DND-41 (cell line): ENCODE data around the gene DNASE2.

ENCODE experiments used
- ATAC-seq: fragments of 200-7000 bp; cut with Tn5 transposase; 3 replicates; pipeline ENCODE4 v1.9.1; 2021; ENCODE audit warnings: low read depth; ENCODE audit not compliant: insufficient read depth
- DNase-seq: peaks from one replicate; pipeline ENCODE4 v3.0.0-alpha.2; 2020
- H2AFZ ChIP-seq: 2 replicates; pipeline ENCODE4 v1.6.0; 2012; ENCODE audit warnings: low read depth, low read length
- H3K27ac ChIP-seq: 2 replicates; pipeline ENCODE4 v1.5.1; 2012; ENCODE audit warnings: low read length, inconsistent platforms
- H3K27me3 ChIP-seq: fragments of 200-600 bp; sonication (generic); 2 replicates; pipeline ENCODE4 v1.6.0; 2012; ENCODE audit warnings: low read length, mild to moderate bottlenecking, inconsistent platforms; ENCODE audit not compliant: insufficient read depth, poor library complexity
- H3K36me3 ChIP-seq: 2 replicates; pipeline ENCODE4 v1.5.1; 2012; ENCODE audit warnings: low read length, inconsistent platforms; ENCODE audit not compliant: insufficient read depth
- H3K4me1 ChIP-seq: 2 replicates; pipeline ENCODE4 v1.5.1; 2012; ENCODE audit warnings: mild to moderate bottlenecking, low read length; ENCODE audit not compliant: insufficient read depth
- H3K4me2 ChIP-seq: 2 replicates; pipeline ENCODE4 v1.6.0; 2012; ENCODE audit warnings: mild to moderate bottlenecking, moderate library complexity, low read length, inconsistent platforms; ENCODE audit not compliant: insufficient read depth
- H3K4me3 ChIP-seq, 2 experiments: fragments of 200-600 bp in 1 of 2; shearing (Covaris generic) in 1 of 2; 2 replicates each; pipeline ENCODE4 v1.5.1; 2012 to 2016; ENCODE audit warnings: inconsistent platforms in 2 of 2, low read length in 2 of 2, mild to moderate bottlenecking in 2 of 2, low read depth in 1 of 2, moderate library complexity in 1 of 2
- H3K79me2 ChIP-seq: 2 replicates; pipeline ENCODE4 v1.6.0; 2012; ENCODE audit warnings: low read length, inconsistent platforms; ENCODE audit not compliant: insufficient read depth
- H3K9ac ChIP-seq: 2 replicates; pipeline ENCODE4 v1.6.0; 2012; ENCODE audit warnings: low read depth, mild to moderate bottlenecking, inconsistent platforms, low read length, moderate library complexity
- H3K9me3 ChIP-seq: 2 replicates; pipeline ENCODE4 v1.5.1; 2012; ENCODE audit warnings: low read length, moderate library complexity, mild to moderate bottlenecking, inconsistent platforms; ENCODE audit not compliant: insufficient read depth, severe bottlenecking
- H4K20me1 ChIP-seq: 2 replicates; pipeline ENCODE4 v1.6.0; 2012; ENCODE audit warnings: low read length; ENCODE audit not compliant: insufficient read depth
- EZH2 ChIP-seq: IDR thresholded peaks from 3 replicates; pipeline ENCODE4 v1.6.1; 2012; ENCODE audit warnings: borderline replicate concordance, low read depth, mild to moderate bottlenecking, moderate library complexity, low read length, inconsistent platforms; ENCODE audit not compliant: severe bottlenecking
- TF ChIP-seq, protein P1 (sequence below): IDR thresholded peaks from 2 replicates; pipeline ENCODE4 v1.5.1; 2012; ENCODE audit warnings: borderline replicate concordance, low read length, moderate library complexity, mild to moderate bottlenecking; ENCODE audit not compliant: poor library complexity, severe bottlenecking; ENCODE audit errors: extremely low read depth

DNASE2 gene

DNA sequence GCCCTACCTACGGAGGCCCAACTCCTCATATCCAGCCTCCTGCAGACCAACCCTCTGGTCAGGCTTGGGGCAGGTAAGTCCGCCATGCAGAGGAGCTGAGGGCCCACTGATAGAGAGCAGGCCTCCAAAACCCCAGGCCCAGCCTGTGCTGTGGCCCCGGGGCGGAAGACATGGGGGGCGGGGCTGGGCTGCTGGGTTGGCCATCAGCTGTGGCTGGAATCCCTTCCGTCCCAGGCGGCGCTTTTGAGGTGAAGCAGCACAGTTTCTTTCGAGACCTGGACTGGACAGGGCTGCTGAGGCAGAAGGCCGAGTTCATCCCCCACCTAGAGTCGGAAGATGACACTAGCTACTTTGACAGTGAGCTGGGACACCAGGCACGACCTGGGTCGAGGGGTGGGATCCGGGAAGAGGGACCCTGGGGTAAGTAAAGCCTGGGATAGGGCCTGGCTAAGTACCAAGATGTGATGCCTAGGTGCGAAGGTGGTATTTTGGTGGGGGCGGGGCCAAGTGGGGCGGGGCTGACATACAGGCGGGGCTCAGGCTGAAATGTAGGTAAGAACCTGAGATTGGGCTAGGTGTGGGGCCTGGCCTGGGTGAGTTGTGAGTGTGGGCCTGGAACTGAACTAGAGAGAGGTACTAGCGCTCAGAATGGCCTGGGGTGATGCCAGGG, 15.4 kb downstream of the DNASE2 start:
- Histone ChIP-seq H3K9ac (no peak overlapping the region), H3K4me3 (no peak overlapping the region), H3K27ac (no peak overlapping the region), H3K79me2 (no peaks in the 10 kb centered on the region), H3K4me2 (no peak overlapping the region), H2AFZ (no peak overlapping the region), H4K20me1 (no peaks in the 10 kb centered on the region), H3K9me3 (no peaks in the 10 kb centered on the region), H3K36me3 (peaks cover 5% of the 10 kb centered on the region), H3K27me3 (no peaks in the 10 kb centered on the region), H3K4me1 (peaks cover 14% of the 10 kb centered on the region)
- no peak for ATAC-seq
- no peak for DNase-seq
- no peak for TF ChIP-seq EZH2

DNA sequence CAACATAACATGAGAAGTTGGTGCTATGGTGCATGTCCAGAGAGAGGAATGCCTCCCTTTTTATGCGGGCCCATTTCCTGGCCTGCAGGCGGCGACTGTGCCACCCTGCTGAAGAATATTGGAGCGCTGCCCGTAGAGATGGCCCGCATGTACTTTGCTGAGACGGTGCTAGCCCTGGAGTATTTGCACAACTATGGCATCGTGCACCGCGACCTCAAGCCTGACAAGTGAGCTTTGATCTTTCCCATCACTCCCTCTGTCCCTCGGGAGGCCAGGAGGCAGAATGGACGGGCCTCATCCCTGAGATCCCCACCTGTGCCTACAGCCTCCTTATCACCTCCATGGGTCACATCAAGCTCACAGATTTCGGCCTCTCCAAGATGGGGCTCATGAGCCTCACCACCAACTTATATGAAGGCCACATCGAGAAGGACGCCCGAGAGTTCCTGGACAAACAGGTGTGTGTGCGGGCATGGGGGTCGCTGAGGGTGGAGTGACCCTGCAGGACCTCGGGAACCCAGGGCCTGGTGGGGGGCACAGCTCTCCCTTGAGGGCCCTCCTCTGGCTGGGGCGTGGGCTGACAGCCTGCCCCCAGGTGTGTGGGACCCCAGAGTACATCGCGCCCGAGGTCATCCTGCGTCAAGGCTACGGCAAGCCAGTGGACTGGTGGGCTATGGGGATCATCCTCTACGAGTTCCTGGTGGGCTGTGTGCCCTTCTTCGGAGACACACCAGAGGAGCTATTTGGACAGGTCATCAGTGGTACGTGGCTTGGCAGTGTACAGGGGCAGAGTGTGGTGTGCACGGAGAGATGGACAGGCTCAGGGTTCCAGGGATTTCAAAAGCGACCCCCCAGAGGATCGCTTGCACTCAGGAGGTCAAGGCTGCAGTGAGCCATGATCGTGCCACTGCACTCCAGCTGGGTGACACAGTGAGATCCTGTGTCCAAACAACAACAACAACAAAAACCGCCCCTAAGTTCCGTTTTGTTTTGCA, 16.2 kb downstream of the DNASE2 start:
- Histone ChIP-seq H3K4me1 (peaks cover 14% of the 10 kb centered on the region), H4K20me1 (no peaks in the 10 kb centered on the region), H3K4me2 (no peak overlapping the region), H3K4me3 (no peak overlapping the region), H3K27me3 (no peaks in the 10 kb centered on the region), H3K27ac (no peak overlapping the region), H3K9ac (no peak overlapping the region), H3K36me3 (peaks cover 5% of the 10 kb centered on the region), H3K9me3 (no peaks in the 10 kb centered on the region), H3K79me2 (no peaks in the 10 kb centered on the region), H2AFZ (no peak overlapping the region)
- DNase-seq (no peak), ATAC-seq (no peak)
- TF ChIP-seq EZH2, result no peak
- TF ChIP-seq, protein P1, sequence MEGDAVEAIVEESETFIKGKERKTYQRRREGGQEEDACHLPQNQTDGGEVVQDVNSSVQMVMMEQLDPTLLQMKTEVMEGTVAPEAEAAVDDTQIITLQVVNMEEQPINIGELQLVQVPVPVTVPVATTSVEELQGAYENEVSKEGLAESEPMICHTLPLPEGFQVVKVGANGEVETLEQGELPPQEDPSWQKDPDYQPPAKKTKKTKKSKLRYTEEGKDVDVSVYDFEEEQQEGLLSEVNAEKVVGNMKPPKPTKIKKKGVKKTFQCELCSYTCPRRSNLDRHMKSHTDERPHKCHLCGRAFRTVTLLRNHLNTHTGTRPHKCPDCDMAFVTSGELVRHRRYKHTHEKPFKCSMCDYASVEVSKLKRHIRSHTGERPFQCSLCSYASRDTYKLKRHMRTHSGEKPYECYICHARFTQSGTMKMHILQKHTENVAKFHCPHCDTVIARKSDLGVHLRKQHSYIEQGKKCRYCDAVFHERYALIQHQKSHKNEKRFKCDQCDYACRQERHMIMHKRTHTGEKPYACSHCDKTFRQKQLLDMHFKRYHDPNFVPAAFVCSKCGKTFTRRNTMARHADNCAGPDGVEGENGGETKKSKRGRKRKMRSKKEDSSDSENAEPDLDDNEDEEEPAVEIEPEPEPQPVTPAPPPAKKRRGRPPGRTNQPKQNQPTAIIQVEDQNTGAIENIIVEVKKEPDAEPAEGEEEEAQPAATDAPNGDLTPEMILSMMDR, result no peak

DNA sequence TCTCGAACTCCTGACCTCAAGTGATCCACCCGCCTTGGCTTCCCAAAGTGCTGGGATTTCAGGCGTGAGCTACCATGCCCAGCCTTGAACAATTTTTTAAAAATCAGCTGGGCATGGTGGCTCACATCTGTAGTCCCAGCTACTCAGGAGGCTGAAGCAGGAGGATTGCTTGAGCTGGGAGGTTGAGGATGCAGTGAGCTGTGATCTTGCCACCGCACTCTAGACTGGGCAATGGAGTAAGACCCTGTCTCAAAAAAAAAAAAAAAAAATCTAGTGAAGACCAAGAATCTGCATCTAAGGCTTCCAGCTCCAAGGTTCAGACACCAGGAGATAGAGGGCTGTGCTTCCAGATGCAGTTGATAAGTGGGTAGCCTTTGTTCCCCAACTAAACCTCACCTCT, 17.1 kb downstream of the DNASE2 start:
- Histone ChIP-seq H3K36me3 (peaks cover 6% of the 10 kb centered on the region), H3K9me3 (no peaks in the 10 kb centered on the region), H3K4me3 (no peak overlapping the region), H3K79me2 (no peaks in the 10 kb centered on the region), H3K27me3 (no peaks in the 10 kb centered on the region), H2AFZ (no peak overlapping the region), H3K4me2 (no peak overlapping the region), H4K20me1 (no peaks in the 10 kb centered on the region), H3K4me1 (peaks cover 14% of the 10 kb centered on the region), H3K9ac (no peak overlapping the region), H3K27ac (no peak overlapping the region)
- DNase-seq, result no peak
- ATAC-seq, result no peak
- no peak for TF ChIP-seq EZH2
- TF ChIP-seq, protein P1, result no peak

DNA sequence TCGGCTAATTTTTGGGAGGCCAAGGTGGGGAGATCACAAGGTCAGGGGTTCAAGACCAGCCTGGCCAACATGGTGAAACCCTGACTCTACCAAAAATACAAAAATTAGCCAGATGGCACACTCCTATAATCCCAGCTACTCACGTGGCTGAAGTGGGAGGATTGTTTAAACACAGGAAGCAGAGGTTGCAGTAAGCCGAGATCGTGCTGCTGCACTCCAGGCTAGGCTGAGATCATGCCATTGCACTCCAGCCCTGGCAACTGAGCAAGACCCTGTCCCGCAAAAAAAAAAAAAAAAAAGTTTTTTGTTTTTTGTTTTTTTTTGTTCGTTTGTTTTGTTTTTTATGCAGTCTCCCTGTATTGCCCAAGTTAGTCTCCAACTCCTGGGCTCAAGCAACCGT, 21.7 kb downstream of the DNASE2 start:
- Histone ChIP-seq H3K79me2 (no peaks in the 10 kb centered on the region), H2AFZ (no peak overlapping the region), H3K4me2 (no peak overlapping the region), H3K4me1 (no peaks in the 10 kb centered on the region), H3K9ac (no peak overlapping the region), H3K9me3 (no peaks in the 10 kb centered on the region), H4K20me1 (no peaks in the 10 kb centered on the region), H3K36me3 (peaks cover 12% of the 10 kb centered on the region), H3K27ac (no peak overlapping the region), H3K27me3 (no peaks in the 10 kb centered on the region), H3K4me3 (no peak overlapping the region)
- DNase-seq (no peak), ATAC-seq (no peak)
- TF ChIP-seq, protein P1, result no peak
- TF ChIP-seq EZH2, result no peak
